Hepatocyte (in vitro differentiated cells): ENCODE data around the gene TRPV3.

ENCODE experiments used
- EZH2 ChIP-seq: fragments of 200-600 bp; sonication (generic); IDR thresholded peaks from 2 replicates; pipeline ENCODE4 v1.6.1; 2016; ENCODE audit warnings: antibody characterized with exemption, mild to moderate bottlenecking, borderline replicate concordance
- TF ChIP-seq, protein P1 (sequence below): fragments of 200-600 bp; sonication (generic); IDR thresholded peaks from 2 replicates; pipeline ENCODE4 v1.5.1; 2016; ENCODE audit warnings: antibody characterized with exemption, mild to moderate bottlenecking; ENCODE audit not compliant: poor library complexity

DNA sequence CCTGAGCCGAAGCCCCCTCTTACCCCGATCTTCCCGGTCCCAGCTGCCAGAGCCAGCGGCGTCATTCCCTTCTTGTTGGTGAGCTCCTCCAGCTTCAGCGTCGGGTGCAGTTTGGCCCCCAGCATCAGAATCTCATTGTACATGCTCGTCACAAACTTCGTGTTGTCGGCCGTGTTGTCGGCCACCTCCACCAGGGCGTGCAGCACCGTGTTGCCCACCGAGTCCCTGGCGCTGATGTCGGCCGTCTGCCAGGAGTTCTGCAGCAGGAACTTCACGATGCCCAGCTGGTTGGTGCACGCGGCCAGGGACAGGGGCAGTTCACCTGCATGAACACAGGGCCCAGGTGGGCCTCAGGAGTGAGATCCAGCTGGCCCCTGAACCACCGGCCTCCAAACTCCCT is 32.2 kb upstream of the TRPV3 start:
- TF ChIP-seq, protein P1, sequence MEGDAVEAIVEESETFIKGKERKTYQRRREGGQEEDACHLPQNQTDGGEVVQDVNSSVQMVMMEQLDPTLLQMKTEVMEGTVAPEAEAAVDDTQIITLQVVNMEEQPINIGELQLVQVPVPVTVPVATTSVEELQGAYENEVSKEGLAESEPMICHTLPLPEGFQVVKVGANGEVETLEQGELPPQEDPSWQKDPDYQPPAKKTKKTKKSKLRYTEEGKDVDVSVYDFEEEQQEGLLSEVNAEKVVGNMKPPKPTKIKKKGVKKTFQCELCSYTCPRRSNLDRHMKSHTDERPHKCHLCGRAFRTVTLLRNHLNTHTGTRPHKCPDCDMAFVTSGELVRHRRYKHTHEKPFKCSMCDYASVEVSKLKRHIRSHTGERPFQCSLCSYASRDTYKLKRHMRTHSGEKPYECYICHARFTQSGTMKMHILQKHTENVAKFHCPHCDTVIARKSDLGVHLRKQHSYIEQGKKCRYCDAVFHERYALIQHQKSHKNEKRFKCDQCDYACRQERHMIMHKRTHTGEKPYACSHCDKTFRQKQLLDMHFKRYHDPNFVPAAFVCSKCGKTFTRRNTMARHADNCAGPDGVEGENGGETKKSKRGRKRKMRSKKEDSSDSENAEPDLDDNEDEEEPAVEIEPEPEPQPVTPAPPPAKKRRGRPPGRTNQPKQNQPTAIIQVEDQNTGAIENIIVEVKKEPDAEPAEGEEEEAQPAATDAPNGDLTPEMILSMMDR = no peak
- no peak for TF ChIP-seq EZH2
